Smooth muscle cell (in vitro differentiated cells): ENCODE results near the gene INSIG1. TPM values are rescaled to one million over a fixed set of nuclear protein-coding genes. Genes with fewer than 3 reads are reported as not detected.

Experiments used
- DNase-seq: peaks from one replicate; lab custom pipeline; 2025; ENCODE audit not compliant: unreplicated experiment; lab: John Stamatoyannopoulos, UW
- H2AFZ ChIP-seq: fragments of 200-600 bp; sonication (generic); 2 replicates; pipeline ENCODE4 v1.6.0; 2016; ENCODE audit warnings: antibody characterized with exemption, low read depth, mild to moderate bottlenecking
- H3F3A ChIP-seq: fragments of 200-600 bp; sonication (generic); 2 replicates; pipeline ENCODE4 v1.6.0; 2017; ENCODE audit warnings: antibody characterized with exemption, low read depth
- H3K27ac ChIP-seq: fragments of 200-600 bp; sonication (generic); 2 replicates; pipeline ENCODE4 v1.5.1; 2016; ENCODE audit warnings: low read depth, mild to moderate bottlenecking
- H3K27me3 ChIP-seq: fragments of 200-600 bp; sonication (generic); 2 replicates; pipeline ENCODE4 v1.6.1; 2016; ENCODE audit warnings: low read depth, mild to moderate bottlenecking
- H3K36me3 ChIP-seq: fragments of 200-600 bp; sonication (generic); 2 replicates; pipeline ENCODE4 v1.5.1; 2016; ENCODE audit warnings: low read depth
- H3K4me1 ChIP-seq: fragments of 200-600 bp; sonication (generic); 2 replicates; pipeline ENCODE4 v1.5.1; 2016; ENCODE audit warnings: low read depth
- H3K4me2 ChIP-seq: fragments of 200-600 bp; sonication (generic); 2 replicates; pipeline ENCODE4 v1.6.0; 2016; ENCODE audit warnings: mild to moderate bottlenecking
- H3K4me3 ChIP-seq: fragments of 200-600 bp; sonication (generic); 2 replicates; pipeline ENCODE4 v1.5.1; 2016; ENCODE audit warnings: mild to moderate bottlenecking
- H3K79me2 ChIP-seq: fragments of 200-600 bp; sonication (generic); 2 replicates; pipeline ENCODE4 v1.6.0; 2016; ENCODE audit warnings: low read depth, mild to moderate bottlenecking
- H3K9ac ChIP-seq: fragments of 200-600 bp; sonication (generic); 2 replicates; pipeline ENCODE4 v1.6.0; 2016; ENCODE audit warnings: low read depth
- H3K9me3 ChIP-seq: fragments of 200-600 bp; sonication (generic); replicated peaks from 2 replicates; pipeline ENCODE4 v1.5.1; 2016; ENCODE audit warnings: low read depth
- H4K20me1 ChIP-seq: fragments of 200-600 bp; sonication (generic); 2 replicates; pipeline ENCODE4 v1.6.0; 2016; ENCODE audit warnings: low read depth
- WGBS: methylation state at CpG from one replicate; pipeline ENCODE4 v1.1.7; 2016; ENCODE audit warnings: low lambda C conversion rate; 5-methylcytosine and 5-hydroxymethylcytosine counted together
- polyA plus RNA-seq: library from polyadenylated mRNA; unstranded; fragments of >200 nt; fragmentation: Nextera tagmentation; extraction: Ambion mirVana; gene quantifications from 2 replicates; pipeline ENCODE4 v1.2.1, GENCODE V29; 2016
- total RNA-seq: library from RNA; depleted of rRNA; stranded (reverse); fragments of >200 nt; gene quantifications from 2 replicates; pipeline ENCODE4 v1.2.3, GENCODE V29; 2014
- TF ChIP-seq, protein P1 (sequence below): fragments of 200-600 bp; sonication (generic); IDR thresholded peaks from 2 replicates; pipeline ENCODE4 v1.5.1; 2017; ENCODE audit warnings: borderline replicate concordance, mild to moderate bottlenecking, antibody characterized with exemption; ENCODE audit not compliant: insufficient read depth, poor library complexity, severe bottlenecking

Gene INSIG1
- total and polyA plus RNA-seq, 2 experiments from 2014 or later, result 277 to 302 TPM

DNA sequence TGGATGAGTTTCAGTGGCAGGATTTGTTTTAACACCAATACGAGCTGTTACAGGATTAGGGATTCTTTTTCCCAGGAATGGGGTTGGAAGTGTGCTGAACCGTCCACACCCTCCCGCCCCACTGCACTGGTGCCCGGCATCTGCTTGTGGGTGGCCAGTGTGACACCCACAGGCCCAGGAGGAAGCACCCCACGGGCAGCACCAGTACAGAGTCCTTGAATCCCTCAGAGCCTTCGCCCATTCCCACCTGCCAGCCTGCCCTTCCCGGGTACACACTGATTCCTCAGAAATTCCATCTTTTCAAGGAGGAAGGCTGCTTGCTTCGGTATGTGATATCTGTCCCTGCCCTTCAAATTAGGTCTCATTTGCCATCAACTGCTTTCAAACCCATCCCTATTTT, 15.4 kb downstream of the INSIG1 start:
- Histone ChIP-seq H3K4me1 (no peaks in the 10 kb centered on the region), H3K36me3 (no peaks in the 10 kb centered on the region), H3K9me3 (no peaks in the 10 kb centered on the region), H3K4me3 (no peak overlapping the region), H3K27me3 (no peaks in the 10 kb centered on the region), H3K27ac (no peak overlapping the region), H3K79me2 (no peaks in the 10 kb centered on the region), H3F3A (peaks cover 22% of the 10 kb centered on the region), H4K20me1 (peaks cover 34% of the 10 kb centered on the region), H3K9ac (no peak overlapping the region), H2AFZ (no peak overlapping the region), H3K4me2 (no peak overlapping the region)
- no peak for DNase-seq
- 86% methylated on average over 8 of the region's 8 CpGs for WGBS
- TF ChIP-seq, protein P1, sequence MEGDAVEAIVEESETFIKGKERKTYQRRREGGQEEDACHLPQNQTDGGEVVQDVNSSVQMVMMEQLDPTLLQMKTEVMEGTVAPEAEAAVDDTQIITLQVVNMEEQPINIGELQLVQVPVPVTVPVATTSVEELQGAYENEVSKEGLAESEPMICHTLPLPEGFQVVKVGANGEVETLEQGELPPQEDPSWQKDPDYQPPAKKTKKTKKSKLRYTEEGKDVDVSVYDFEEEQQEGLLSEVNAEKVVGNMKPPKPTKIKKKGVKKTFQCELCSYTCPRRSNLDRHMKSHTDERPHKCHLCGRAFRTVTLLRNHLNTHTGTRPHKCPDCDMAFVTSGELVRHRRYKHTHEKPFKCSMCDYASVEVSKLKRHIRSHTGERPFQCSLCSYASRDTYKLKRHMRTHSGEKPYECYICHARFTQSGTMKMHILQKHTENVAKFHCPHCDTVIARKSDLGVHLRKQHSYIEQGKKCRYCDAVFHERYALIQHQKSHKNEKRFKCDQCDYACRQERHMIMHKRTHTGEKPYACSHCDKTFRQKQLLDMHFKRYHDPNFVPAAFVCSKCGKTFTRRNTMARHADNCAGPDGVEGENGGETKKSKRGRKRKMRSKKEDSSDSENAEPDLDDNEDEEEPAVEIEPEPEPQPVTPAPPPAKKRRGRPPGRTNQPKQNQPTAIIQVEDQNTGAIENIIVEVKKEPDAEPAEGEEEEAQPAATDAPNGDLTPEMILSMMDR, result no peak

DNA sequence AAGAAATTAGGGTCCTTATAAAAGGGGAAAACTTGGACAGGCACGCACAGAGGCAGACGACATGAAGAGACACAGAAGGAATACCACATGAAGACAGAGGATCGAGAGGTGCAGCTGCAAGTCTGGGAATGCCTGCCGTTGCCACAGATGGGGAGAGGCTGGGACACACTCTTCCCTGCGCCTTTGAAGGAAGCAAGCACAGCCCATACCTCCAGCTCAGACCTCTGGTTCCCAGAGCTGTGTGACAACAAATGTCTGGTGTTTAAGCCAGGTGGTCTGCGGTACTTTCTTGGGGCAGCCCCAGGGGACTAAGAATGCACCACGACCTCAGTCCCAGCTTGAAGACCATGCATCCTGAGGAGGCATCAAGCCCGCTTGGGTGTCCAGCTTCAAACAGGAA, 18.3 kb downstream of the INSIG1 start:
- Histone ChIP-seq H3K27me3 (peaks cover 6% of the 10 kb centered on the region), H3K27ac (no peak overlapping the region), H3K79me2 (no peaks in the 10 kb centered on the region), H3K4me3 (no peak overlapping the region), H3K4me2 (no peak overlapping the region), H3K36me3 (no peaks in the 10 kb centered on the region), H3K9me3 (no peaks in the 10 kb centered on the region), H4K20me1 (peaks cover 5% of the 10 kb centered on the region), H3F3A (no peaks in the 10 kb centered on the region), H3K4me1 (no peaks in the 10 kb centered on the region), H2AFZ (no peak overlapping the region), H3K9ac (no peak overlapping the region)
- TF ChIP-seq, protein P1, result no peak
- no peak for DNase-seq
- WGBS, result 88% methylated on average over 8 of the region's 8 CpGs

DNA sequence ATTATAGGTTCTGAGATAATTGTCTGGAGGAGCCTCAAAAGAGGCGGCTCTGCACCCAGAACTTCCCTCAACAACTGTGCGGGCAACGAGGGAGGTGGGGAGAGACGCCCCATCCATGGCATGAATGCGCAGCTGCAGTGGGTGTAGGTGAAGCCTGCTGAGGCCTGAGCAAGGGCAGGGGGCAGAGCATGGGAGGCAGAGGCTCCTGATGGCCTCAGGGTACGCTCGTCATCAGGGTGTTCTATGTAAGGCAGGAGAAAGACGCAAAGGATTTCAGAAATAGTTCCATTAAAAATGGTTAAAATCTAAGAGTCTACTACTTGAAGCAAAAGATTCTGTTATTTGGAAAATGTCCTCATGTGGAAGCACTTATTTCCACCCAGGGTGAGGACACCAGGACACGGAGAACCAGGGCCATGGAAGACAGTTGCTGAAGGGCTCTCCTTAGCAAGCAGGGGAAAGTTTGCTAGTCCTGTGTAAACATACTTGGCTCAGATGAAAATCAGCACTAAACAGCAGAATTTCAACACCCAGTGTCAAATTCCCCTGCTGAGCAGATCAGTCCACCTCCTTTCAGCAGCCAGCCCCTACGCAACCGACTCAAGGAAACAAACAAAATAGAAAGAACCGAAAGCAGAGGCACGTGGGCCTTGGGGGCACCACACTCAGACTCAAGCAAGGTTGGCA, 18.9 kb downstream of the INSIG1 start:
- H3K27ac ChIP-seq, result no peak overlapping the region
- no peak overlapping the region for H3K4me3 ChIP-seq
- WGBS, result 90% methylated on average over 13 of the region's 13 CpGs
- no peaks in the 10 kb centered on the region for H4K20me1 ChIP-seq
- H3K36me3 ChIP-seq, result no peaks in the 10 kb centered on the region
- peaks cover 6% of the 10 kb centered on the region for H3K27me3 ChIP-seq
- H2AFZ ChIP-seq, result no peak overlapping the region
- H3K79me2 ChIP-seq, result no peaks in the 10 kb centered on the region
- no peak overlapping the region for H3K9ac ChIP-seq
- H3K9me3 ChIP-seq, result no peaks in the 10 kb centered on the region
- TF ChIP-seq, protein P1, result no peak
- no peak overlapping the region for H3K4me2 ChIP-seq
- no peaks in the 10 kb centered on the region for H3K4me1 ChIP-seq
- no peak for DNase-seq
- no peaks in the 10 kb centered on the region for H3F3A ChIP-seq

DNA sequence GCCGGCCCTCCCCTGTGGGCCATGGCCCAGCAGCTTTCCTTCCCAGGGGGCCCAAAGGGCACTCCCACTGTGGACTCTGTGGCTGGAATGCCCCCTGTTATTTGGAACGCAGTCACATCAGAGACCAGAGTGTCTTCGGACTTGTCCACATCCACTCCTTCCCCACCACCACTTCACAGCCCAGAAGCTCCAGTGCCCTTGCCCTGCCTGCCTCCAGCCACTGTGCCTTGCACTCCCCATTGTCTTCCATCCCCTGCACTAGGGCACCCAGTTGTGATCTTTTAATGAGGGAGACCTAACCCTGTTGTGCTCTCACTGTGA, 19.4 kb downstream of the INSIG1 start:
- Histone ChIP-seq H3K4me1 (no peaks in the 10 kb centered on the region), H3K9me3 (no peaks in the 10 kb centered on the region), H3K9ac (no peak overlapping the region), H3K36me3 (no peaks in the 10 kb centered on the region), H3K4me2 (no peak overlapping the region), H3K4me3 (no peak overlapping the region), H3K27me3 (peaks cover 6% of the 10 kb centered on the region), H3K79me2 (no peaks in the 10 kb centered on the region), H3K27ac (no peak overlapping the region), H3F3A (no peaks in the 10 kb centered on the region), H2AFZ (no peak overlapping the region), H4K20me1 (no peaks in the 10 kb centered on the region)
- DNase-seq, result no peak
- TF ChIP-seq, protein P1, result no peak
- 90% methylated on average over 3 of the region's 3 CpGs for WGBS
